H1 (cell line): ENCODE measurements around the gene FKBP10. TPM values are rescaled to one million over a fixed set of nuclear protein-coding genes. Genes with fewer than 3 reads are reported as not detected.

ENCODE experiments used
- CTCF ChIA-PET: fragments of 300-600 bp; sonication (Branson Sonifier 250); formaldehyde crosslinking; loops from one replicate; lab custom pipeline; 2021; ENCODE audit not compliant: partially characterized antibody; lab: Charles Lee
- POLR2A ChIA-PET: fragments of 300-600 bp; sonication (Branson Sonifier 250); formaldehyde crosslinking; loops from one replicate; lab custom pipeline; 2021; ENCODE audit warnings: inconsistent platforms; ENCODE audit not compliant: partially characterized antibody; lab: Charles Lee
- DNase-seq, 2 experiments: peaks; one replicate each; pipeline versions ENCODE4 v3.0.0 to v3.0.0-alpha.2; 2010 to 2022; ENCODE audit warnings: low spot score in 2 of 2, low read depth in 1 of 2, mixed read lengths in 1 of 2
- FAIRE-seq: peaks from 2 replicates; lab custom pipeline; 2011; peaks lifted over from hg19 to GRCh38; lab: Jason Lieb, UNC
- H2AFZ ChIP-seq: 2 replicates; pipeline ENCODE4 v1.8.1; 2012; ENCODE audit warnings: low read length, inconsistent platforms
- H2AK5ac ChIP-seq: 2 replicates; pipeline ENCODE4 v1.6.1; 2013; ENCODE audit warnings: low read depth, low read length
- H2BK120ac ChIP-seq: replicated peaks from 2 replicates; pipeline ENCODE3; 2013; ENCODE audit warnings: low read depth, low read length, inconsistent platforms
- H2BK12ac ChIP-seq: 2 replicates; pipeline ENCODE4 v1.6.1; 2013; ENCODE audit warnings: low read depth, low read length
- H2BK15ac ChIP-seq: 2 replicates; pipeline ENCODE4 v1.6.1; 2013; ENCODE audit warnings: low read length
- H2BK20ac ChIP-seq: 2 replicates; pipeline ENCODE4 v1.6.1; 2013; ENCODE audit warnings: low read length
- H2BK5ac ChIP-seq: 2 replicates; pipeline ENCODE4 v1.6.1; 2013; ENCODE audit warnings: low read depth, low read length
- H3K14ac ChIP-seq: 2 replicates; pipeline ENCODE4 v1.6.1; 2013; ENCODE audit warnings: inconsistent platforms; ENCODE audit not compliant: insufficient read length
- H3K18ac ChIP-seq: 2 replicates; pipeline ENCODE4 v1.6.1; 2013; ENCODE audit warnings: low read length; ENCODE audit errors: extremely low read depth
- H3K23ac ChIP-seq: 2 replicates; pipeline ENCODE4 v1.6.1; 2013; ENCODE audit warnings: inconsistent platforms; ENCODE audit not compliant: insufficient read length
- H3K23me2 ChIP-seq: 2 replicates; pipeline ENCODE4 v1.6.1; 2013; ENCODE audit warnings: low read depth, low read length
- H3K27ac ChIP-seq: 2 replicates; pipeline ENCODE4 v1.6.1; 2011; ENCODE audit warnings: low read depth, low read length, inconsistent platforms
- H3K27me3 ChIP-seq, 4 experiments: replicated peaks in 1 of 4; 1 replicate in 1 of 4; 2 replicates in 3 of 4; pipeline versions ENCODE4 v1.6.1 to v1.8.1; 2011 to 2013; ENCODE audit warnings: low read length in 3 of 4, mild to moderate bottlenecking in 3 of 4, inconsistent platforms in 2 of 4, mixed read lengths in 2 of 4, moderate library complexity in 1 of 4; ENCODE audit not compliant: control insufficient read depth in 3 of 4, insufficient read depth in 3 of 4; ENCODE audit errors: extremely low read depth in 1 of 4
- H3K36me3 ChIP-seq, 4 experiments: 2 replicates each; pipeline versions ENCODE4 v1.6.1 to v1.8.1; 2011 to 2013; ENCODE audit warnings: mild to moderate bottlenecking in 4 of 4, low read length in 3 of 4, moderate library complexity in 2 of 4, control low read depth in 1 of 4, inconsistent platforms in 1 of 4; ENCODE audit not compliant: insufficient read depth in 4 of 4, control insufficient read depth in 2 of 4
- H3K4ac ChIP-seq: replicated peaks from 2 replicates; pipeline ENCODE3; 2013; ENCODE audit warnings: low read length, low read depth, mixed read lengths, inconsistent platforms; ENCODE audit not compliant: insufficient read length
- H3K4me1 ChIP-seq, 4 experiments: replicated peaks in 1 of 4; 1 replicate in 1 of 4; 2 replicates in 3 of 4; pipeline versions ENCODE4 v1.6.1 to v1.8.1; 2011 to 2013; ENCODE audit warnings: low read length in 3 of 4, inconsistent platforms in 2 of 4, mixed read lengths in 1 of 4; ENCODE audit not compliant: insufficient read depth in 4 of 4, control insufficient read depth in 3 of 4
- H3K4me2 ChIP-seq, 2 experiments: 2 replicates each; pipeline versions ENCODE4 v1.6.1 to v1.8.1; 2011 to 2013; ENCODE audit warnings: low read depth in 2 of 2, low read length in 2 of 2, control low read depth in 1 of 2, inconsistent platforms in 1 of 2, mild to moderate bottlenecking in 1 of 2; ENCODE audit not compliant: insufficient read depth in 1 of 2
- H3K4me3 ChIP-seq, 4 experiments: fragments of 200-600, 300-600 bp in 1 of 4; sonication (generic), shearing (Covaris generic), sonication (Bioruptor Twin) in 1 of 4; 2 replicates each; pipeline versions ENCODE4 v1.5.1 to v1.8.1; 2011 to 2016; ENCODE audit warnings: low read length in 4 of 4, low read depth in 3 of 4, control low read depth in 2 of 4, inconsistent platforms in 2 of 4, mild to moderate bottlenecking in 2 of 4, mixed read lengths in 1 of 4, moderate library complexity in 1 of 4; ENCODE audit not compliant: insufficient read depth in 2 of 4; ENCODE audit errors: extremely low read depth in 1 of 4
- H3K56ac ChIP-seq: replicated peaks from 2 replicates; pipeline ENCODE3; 2013; ENCODE audit warnings: low read depth, mild to moderate bottlenecking, mixed read lengths, low read length, inconsistent platforms; ENCODE audit not compliant: insufficient read length
- H3K79me1 ChIP-seq: 2 replicates; pipeline ENCODE4 v1.6.1; 2013; ENCODE audit warnings: low read depth, low read length, control low read depth
- H3K79me2 ChIP-seq, 2 experiments: 2 replicates each; pipeline versions ENCODE4 v1.6.1 to v1.8.1; 2012 to 2013; ENCODE audit warnings: low read length in 2 of 2, mild to moderate bottlenecking in 2 of 2, inconsistent platforms in 1 of 2; ENCODE audit not compliant: insufficient read depth in 2 of 2, control insufficient read depth in 1 of 2
- H3K9ac ChIP-seq, 4 experiments: replicated peaks in 1 of 4; 1 replicate in 1 of 4; 2 replicates in 3 of 4; pipeline versions ENCODE4 v1.6.1 to v1.8.1; 2011 to 2013; ENCODE audit warnings: low read depth in 3 of 4, low read length in 3 of 4, control low read depth in 2 of 4, mild to moderate bottlenecking in 2 of 4, moderate library complexity in 2 of 4, inconsistent platforms in 1 of 4; ENCODE audit errors: extremely low read depth in 1 of 4
- H3K9me3 ChIP-seq, 2 experiments: 2 replicates each; pipeline versions ENCODE4 v1.6.1 to v1.8.1; 2012 to 2013; ENCODE audit warnings: mild to moderate bottlenecking in 2 of 2, moderate library complexity in 2 of 2, control low read depth in 1 of 2, inconsistent platforms in 1 of 2, low read depth in 1 of 2, low read length in 1 of 2, mixed read lengths in 1 of 2; ENCODE audit not compliant: insufficient read depth in 2 of 2
- H4K20me1 ChIP-seq, 2 experiments: replicated peaks in 1 of 2; 2 replicates each; pipeline versions ENCODE3 to v1.8.1; 2011 to 2013; ENCODE audit warnings: inconsistent platforms in 2 of 2, low read length in 2 of 2, mild to moderate bottlenecking in 1 of 2; ENCODE audit not compliant: insufficient read depth in 2 of 2, control insufficient read depth in 1 of 2
- H4K5ac ChIP-seq: 2 replicates; pipeline ENCODE4 v1.6.1; 2013; ENCODE audit warnings: low read length, low read depth, mixed read lengths, inconsistent platforms; ENCODE audit not compliant: insufficient read length
- H4K8ac ChIP-seq: 2 replicates; pipeline ENCODE4 v1.8.0; 2013; ENCODE audit warnings: mild to moderate bottlenecking, moderate library complexity, low read length, inconsistent platforms; ENCODE audit not compliant: insufficient read depth; ENCODE audit errors: extremely low read depth
- H4K91ac ChIP-seq: replicated peaks from 2 replicates; pipeline ENCODE3; 2013; ENCODE audit warnings: low read length, mixed read lengths, inconsistent platforms; ENCODE audit not compliant: insufficient read length
- ASH2L ChIP-seq: fragments of 200-600, 300-600 bp; sonication (generic); IDR thresholded peaks from one replicate; pipeline ENCODE4 v1.7.1; 2017; ENCODE audit warnings: low read length
- CHD2 ChIP-seq: IDR thresholded peaks from 2 replicates; pipeline ENCODE4 v1.6.1; 2012; ENCODE audit warnings: low read length, improper control_type of control experiment
- GABPA ChIP-seq: IDR thresholded peaks from 2 replicates; pipeline ENCODE4 v1.6.1; 2011; ENCODE audit warnings: mild to moderate bottlenecking, low read length, moderate library complexity, borderline replicate concordance; ENCODE audit not compliant: insufficient read depth
- HDAC2 ChIP-seq, 2 experiments: fragments of 300-600 bp in 1 of 2; sonication (generic) in 1 of 2; IDR thresholded peaks; 2 replicates each; pipeline ENCODE4 v1.6.1; 2011 to 2012; ENCODE audit warnings: low read depth in 2 of 2, low read length in 2 of 2, mild to moderate bottlenecking in 2 of 2, moderate library complexity in 2 of 2, borderline replicate concordance in 1 of 2, inconsistent platforms in 1 of 2
- JUND ChIP-seq: IDR thresholded peaks from 2 replicates; pipeline ENCODE4 v1.6.1; 2011; ENCODE audit warnings: mild to moderate bottlenecking, improper control_type of control experiment, low read length
- MAX ChIP-seq: IDR thresholded peaks from 2 replicates; pipeline ENCODE4 v1.6.1; 2012; ENCODE audit warnings: inconsistent platforms
- NANOG ChIP-seq: IDR thresholded peaks from 2 replicates; pipeline ENCODE4 v1.6.1; 2011; ENCODE audit warnings: low read length, low read depth, mild to moderate bottlenecking, inconsistent platforms; ENCODE audit not compliant: insufficient read depth, poor library complexity, severe bottlenecking
- POU5F1 ChIP-seq: IDR thresholded peaks from 2 replicates; pipeline ENCODE4 v1.6.1; 2011; ENCODE audit warnings: low read depth, mild to moderate bottlenecking, low read length, moderate library complexity
- RBBP5 ChIP-seq: IDR thresholded peaks from 2 replicates; pipeline ENCODE4 v1.7.1; 2012; ENCODE audit warnings: low read depth, mild to moderate bottlenecking, inconsistent platforms, low read length, moderate library complexity, borderline replicate concordance
- SIX5 ChIP-seq: IDR thresholded peaks from 2 replicates; pipeline ENCODE4 v1.6.1; 2011; ENCODE audit warnings: mild to moderate bottlenecking, low read depth, low read length
- SP2 ChIP-seq: IDR thresholded peaks from 2 replicates; pipeline ENCODE4 v1.6.1; 2012; ENCODE audit warnings: mild to moderate bottlenecking, low read length, inconsistent platforms
- SUZ12 ChIP-seq: fragments of 200-600 bp; sonication (generic); IDR thresholded peaks from 2 replicates; pipeline ENCODE4 v1.6.1; 2012; ENCODE audit warnings: mild to moderate bottlenecking, inconsistent platforms, low read length, moderate library complexity, mixed read lengths
- TBP ChIP-seq: IDR thresholded peaks from 2 replicates; pipeline ENCODE4 v1.6.1; 2011; ENCODE audit warnings: low read depth, low read length, improper control_type of control experiment
- USF2 ChIP-seq: IDR thresholded peaks from 2 replicates; pipeline ENCODE4 v1.6.1; 2011; ENCODE audit warnings: low read length, improper control_type of control experiment
- WGBS, 2 experiments: shearing (Covaris generic) in 1 of 2; methylation state at CpG; one replicate each; pipeline versions ENCODE4 v1.1.6 to v1.1.7; 2013 to 2015; ENCODE audit warnings: low lambda C conversion rate in 2 of 2, mixed read lengths in 2 of 2, inconsistent platforms in 1 of 2, low coverage in 1 of 2, missing lambda C conversion rate in 1 of 2; ENCODE audit not compliant: insufficient replicate concordance in 2 of 2, insufficient coverage in 1 of 2, insufficient read length in 1 of 2; ENCODE audit errors: extremely low coverage in 1 of 2, missing lambda C conversion rate in 1 of 2; 5-methylcytosine and 5-hydroxymethylcytosine counted together
- polyA plus RNA-seq, 7 experiments: library from polyadenylated mRNA; depleted of rRNA in 3 of 7; stranded (reverse) in 5 of 7; unstranded in 2 of 7; fragments of >200 nt in 5 of 7; fragments of 200-250 nt in 2 of 7; gene quantifications; 1 replicate in 5 of 7; 2 replicates in 1 of 7; 4 replicates in 1 of 7; pipeline versions ENCODE4 v1.2.1 to v1.2.3, GENCODE V29; 2011 to 2013; ENCODE audit warnings: missing spikeins in 2 of 7, mixed read lengths in 2 of 7
- total RNA-seq: library from RNA; stranded (reverse); fragmentation: NEBNext Ultra II Directional; extraction: Animal tissue kit (Norgen Biotek cat#: 25700); gene quantifications from 2 replicates; pipeline ENCODE4 v1.2.1, GENCODE V29; 2021

The FKBP10 gene
- total and polyA plus RNA-seq, 2 of the 8 experiments (the other 6 are each of a cell fraction or from before 2014, with no cell fraction given): 173 to 283 TPM

- no peaks in the 10 kb centered on the region for H3K79me1 ChIP-seq
- H3K4me2 ChIP-seq: no peak overlapping the region
- no peak overlapping the region for H2BK12ac ChIP-seq
- H3K4ac ChIP-seq: no peak overlapping the region
- H3K4me1 ChIP-seq: no peaks in the 10 kb centered on the region
- no peak overlapping the region for H2BK15ac ChIP-seq
- no peak overlapping the region for H2BK120ac ChIP-seq
- H3K4me3 ChIP-seq: no peak overlapping the region
- no peaks in the 10 kb centered on the region for H3K27me3 ChIP-seq
- WGBS, 2 experiments: 84% methylated on average over 6 of the region's 6 CpGs; no CpG with 5 or more reads in 1 of the 2 experiments
- H2AFZ ChIP-seq: no peak overlapping the region
- no peaks in the 10 kb centered on the region for H3K9me3 ChIP-seq
- POLR2A ChIA-PET: no interaction called here
- CTCF ChIA-PET: no interaction called here
- H4K5ac ChIP-seq: no peak overlapping the region
- FAIRE-seq (no peak), DNase-seq (no peak)
- H3K79me2 ChIP-seq: peaks cover 0 to 12% of the 10 kb centered on the region in 2 experiments; a peak in 2 of 4 replicates
- no peak overlapping the region for H4K8ac ChIP-seq
- H3K23ac ChIP-seq: no peak overlapping the region
- no peaks in the 10 kb centered on the region for H3K23me2 ChIP-seq
- no peak overlapping the region for H2BK20ac ChIP-seq
- no peak overlapping the region for H3K14ac ChIP-seq
- H3K56ac ChIP-seq: no peak overlapping the region
- no peak overlapping the region for H2BK5ac ChIP-seq
- H2AK5ac ChIP-seq: no peak overlapping the region
- H3K18ac ChIP-seq: no peak overlapping the region
- H3K36me3 ChIP-seq: peaks cover 0 to 2% (median 0%) of the 10 kb centered on the region in 4 experiments; a peak in 1 of 8 replicates
- no peaks in the 10 kb centered on the region for H4K20me1 ChIP-seq
- H4K91ac ChIP-seq: no peak overlapping the region
- no peak overlapping the region for H3K9ac ChIP-seq
- no peak overlapping the region for H3K27ac ChIP-seq
- no peak for TF ChIP-seq USF2
- TF ChIP-seq NANOG: no peak
- no peak for TF ChIP-seq CHD2
- TF ChIP-seq HDAC2 (IDR thresholded peaks at IDR 0.05; ENCODE audit: borderline replicate concordance in 1 of 2, low read depth in 2 of 2, low read length in 2 of 2): no peak
- no peak for TF ChIP-seq SIX5
- no peak for TF ChIP-seq GABPA
- no peak for TF ChIP-seq POU5F1
- TF ChIP-seq JUND: no peak
- TF ChIP-seq ASH2L: no peak
- TF ChIP-seq TBP: no peak
- TF ChIP-seq SP2: no peak
- TF ChIP-seq SUZ12: no peak
- TF ChIP-seq RBBP5: no peak
- no peak for TF ChIP-seq MAX
Measured at GRCh38 chr17:41844971-41845370, 32.2 kb downstream of the FKBP10 start.
